HL-60 (cell line): Measurements from ENCODE around the gene SPX.
A peak's percentile ranks its signal among the peaks of the same experiment; 100 is the strongest.

Experiments used
- DNase-seq, 2 experiments: peaks; one replicate each; pipeline ENCODE4 v3.0.0-alpha.2; 2010 to 2020; ENCODE audit warnings: low read depth in 1 of 2, low spot score in 1 of 2
- H3K27ac ChIP-seq: fragments of 250-450 bp; sonication (Bioruptor Pico); replicated peaks from 2 replicates; pipeline ENCODE4 v1.5.1; 2020; ENCODE audit warnings: mild to moderate bottlenecking, moderate library complexity
- H3K27me3 ChIP-seq: fragments of 250-450 bp; sonication (Bioruptor Pico); 2 replicates; pipeline ENCODE4 v1.5.1; 2021; ENCODE audit warnings: mild to moderate bottlenecking, moderate library complexity; ENCODE audit not compliant: insufficient read depth, poor library complexity, severe bottlenecking
- H3K4me3 ChIP-seq: replicated peaks from 2 replicates; pipeline ENCODE4 v1.5.1; 2011; ENCODE audit warnings: mild to moderate bottlenecking, control low read depth, low read length; ENCODE audit not compliant: insufficient read depth
- CTCF ChIP-seq: IDR thresholded peaks from one replicate; pipeline ENCODE4 v1.5.1; 2011; ENCODE audit warnings: low read length, control low read depth, inconsistent platforms; ENCODE audit not compliant: insufficient read depth
- GABPA ChIP-seq: IDR thresholded peaks from 2 replicates; pipeline ENCODE4 v1.6.1; 2012; ENCODE audit warnings: low read depth
- POLR2AphosphoS5 ChIP-seq: IDR thresholded peaks from 2 replicates; pipeline ENCODE4 v1.6.1; 2012; ENCODE audit warnings: low read depth
- REST ChIP-seq: IDR thresholded peaks from 2 replicates; pipeline ENCODE4 v1.6.1; 2012; ENCODE audit warnings: low read depth; ENCODE audit not compliant: insufficient replicate concordance
- SPI1 ChIP-seq: IDR thresholded peaks from 2 replicates; pipeline ENCODE4 v1.6.1; 2012; ENCODE audit warnings: low read depth, mild to moderate bottlenecking, borderline replicate concordance

The SPX gene

GRCh38 chr12:21521541-21521940 is 4.6 kb upstream of the SPX start:
- Histone ChIP-seq H3K27ac (no peak overlapping the region), H3K4me3 (no peak overlapping the region), H3K27me3 (peaks cover 15% of the 10 kb centered on the region)
- no peak for TF ChIP-seq POLR2AphosphoS5
- TF ChIP-seq GABPA, result no peak
- TF ChIP-seq SPI1, result no peak
- no peak for TF ChIP-seq CTCF
- TF ChIP-seq REST, result no peak
- DNase-seq, result no peak

GRCh38 chr12:21523148-21523547 is 2.9 kb upstream of the SPX start:
- Histone ChIP-seq H3K27me3 (peaks cover 29% of the 10 kb centered on the region), H3K27ac (no peak overlapping the region), H3K4me3 (no peak overlapping the region)
- no peak for DNase-seq
- TF ChIP-seq POLR2AphosphoS5 (no peak), SPI1 (no peak)

GRCh38 chr12:21526721-21527345 is 737 bp downstream of the SPX start:
- no peak for TF ChIP-seq CTCF
- TF ChIP-seq REST, result no peak
- no peak for TF ChIP-seq POLR2AphosphoS5
- TF ChIP-seq SPI1, result no peak
- TF ChIP-seq GABPA, result no peak
- no peak for DNase-seq
- Histone ChIP-seq H3K4me3 (no peak overlapping the region), H3K27me3 (peaks cover 52% of the 10 kb centered on the region), H3K27ac (no peak overlapping the region)

GRCh38 chr12:21527451-21528180 is 1.5 kb downstream of the SPX start:
- DNase-seq, result peak in 1 of 2 experiments; percentile 47
- H3K27ac ChIP-seq, result no peak overlapping the region
- H3K4me3 ChIP-seq, result peak overlapping the region; percentile 35
- TF ChIP-seq POLR2AphosphoS5 (no peak), GABPA (no peak), CTCF (no peak), REST (no peak), SPI1 (no peak)
- H3K27me3 ChIP-seq, result peaks cover 52% of the 10 kb centered on the region
